NCI-H128 (cell line): ENCODE data around the gene ENO4.

ENCODE experiments used
- DNase-seq: peaks from one replicate; lab custom pipeline; 2025; ENCODE audit not compliant: unreplicated experiment; lab: John Stamatoyannopoulos, UW

The ENO4 gene

GRCh38 chr10:116849248-116850057 lies at the start of gene ENO4:
TSS of gene ENO4 (plus strand) at chr10:116849499. CDS start at chr10:116849567, 68 bp downstream.
- DNase-seq, result peak; percentile 55

GRCh38 chr10:116800286-116800929 lies 48.9 kb upstream of the ENO4 start:
- DNase-seq, result no peak

- no peak for DNase-seq
These were observed 47.6 kb upstream of the ENO4 start for GRCh38 chr10:116801658-116802057.

- no peak for DNase-seq
These were observed 46.8 kb upstream of the ENO4 start for GRCh38 chr10:116802474-116802873.

- DNase-seq, result no peak
These were observed 46.4 kb upstream of the ENO4 start for GRCh38 chr10:116802876-116803275.

GRCh38 chr10:116803451-116804249 lies 45.6 kb upstream of the ENO4 start:
- DNase-seq, result no peak

- DNase-seq, result no peak
These were observed 40.6 kb upstream of the ENO4 start for GRCh38 chr10:116808706-116809105.

GRCh38 chr10:116809483-116810119 lies 39.7 kb upstream of the ENO4 start:
- DNase-seq, result no peak

- no peak for DNase-seq
These were observed 39.2 kb upstream of the ENO4 start for GRCh38 chr10:116810120-116810500.

GRCh38 chr10:116810895-116811294 lies 38.4 kb upstream of the ENO4 start:
- no peak for DNase-seq

GRCh38 chr10:116811691-116812090 lies 37.6 kb upstream of the ENO4 start:
- DNase-seq, result no peak

- DNase-seq, result no peak
These were observed 33.5 kb upstream of the ENO4 start for GRCh38 chr10:116815641-116816415.

- DNase-seq, result no peak
These were observed 32.1 kb upstream of the ENO4 start for GRCh38 chr10:116817178-116817577.

- no peak for DNase-seq
These were observed 31.4 kb upstream of the ENO4 start for GRCh38 chr10:116817780-116818343.

GRCh38 chr10:116819999-116820677 lies 29.2 kb upstream of the ENO4 start:
- no peak for DNase-seq

GRCh38 chr10:116825901-116826300 lies 23.4 kb upstream of the ENO4 start:
- no peak for DNase-seq

GRCh38 chr10:116826803-116827202 lies 22.5 kb upstream of the ENO4 start:
- DNase-seq, result no peak

GRCh38 chr10:116827214-116827671 lies 22.1 kb upstream of the ENO4 start:
- DNase-seq, result no peak

GRCh38 chr10:116828116-116828515 lies 21.2 kb upstream of the ENO4 start:
- DNase-seq, result no peak
